ENCODE measurements around the gene ZNRF3. TPM values are rescaled to one million over a fixed set of nuclear protein-coding genes. Genes with fewer than 3 reads are reported as not detected.
A peak's percentile ranks its signal among the peaks of the same experiment; 100 is the strongest.

Gene ZNRF3
- total and polyA plus RNA-seq, 2 experiments from 2014 or later, result 11.1 to 32.2 TPM

DNA sequence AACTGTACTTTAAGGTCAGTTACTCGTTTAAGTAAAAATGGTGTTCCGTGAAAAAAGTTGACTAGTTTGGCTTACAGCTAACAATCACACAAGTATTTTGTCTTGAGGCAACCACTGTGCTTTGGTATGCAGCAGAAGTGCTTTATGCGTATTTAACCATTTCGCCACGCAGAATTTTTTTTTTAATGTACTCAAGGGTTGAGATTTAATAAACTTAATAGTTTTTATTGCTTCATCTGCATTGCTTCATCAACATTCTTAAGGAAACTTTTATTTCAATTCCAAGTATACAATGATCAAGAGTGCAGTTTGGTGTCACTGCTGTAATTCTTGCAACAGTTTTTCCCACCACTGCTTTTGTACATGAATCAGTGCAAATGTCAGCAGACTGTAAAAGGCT, 66.4 kb downstream of the ZNRF3 start (continued):
- TF ChIP-seq POLR2AphosphoS5 (IDR thresholded peaks at IDR 0.05; ENCODE audit: low read depth) (no peak), EZH2phosphoT487 (IDR thresholded peaks at IDR 0.05; ENCODE audit: unreplicated experiment) (no peak), JUNB (IDR thresholded peaks at IDR 0.05; ENCODE audit: unreplicated experiment) (no peak), ZNF114 (CRISPR knock-in tag; IDR thresholded peaks at IDR 0.05) (no peak), CREB1 (CRISPR knock-in tag; IDR thresholded peaks at IDR 0.05; ENCODE audit: low read depth) (no peak)
- TF ChIP-seq, protein P1, sequence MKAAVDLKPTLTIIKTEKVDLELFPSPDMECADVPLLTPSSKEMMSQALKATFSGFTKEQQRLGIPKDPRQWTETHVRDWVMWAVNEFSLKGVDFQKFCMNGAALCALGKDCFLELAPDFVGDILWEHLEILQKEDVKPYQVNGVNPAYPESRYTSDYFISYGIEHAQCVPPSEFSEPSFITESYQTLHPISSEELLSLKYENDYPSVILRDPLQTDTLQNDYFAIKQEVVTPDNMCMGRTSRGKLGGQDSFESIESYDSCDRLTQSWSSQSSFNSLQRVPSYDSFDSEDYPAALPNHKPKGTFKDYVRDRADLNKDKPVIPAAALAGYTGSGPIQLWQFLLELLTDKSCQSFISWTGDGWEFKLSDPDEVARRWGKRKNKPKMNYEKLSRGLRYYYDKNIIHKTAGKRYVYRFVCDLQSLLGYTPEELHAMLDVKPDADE (IDR thresholded peaks at IDR 0.05), result no peak
- TF ChIP-seq, protein P2, sequence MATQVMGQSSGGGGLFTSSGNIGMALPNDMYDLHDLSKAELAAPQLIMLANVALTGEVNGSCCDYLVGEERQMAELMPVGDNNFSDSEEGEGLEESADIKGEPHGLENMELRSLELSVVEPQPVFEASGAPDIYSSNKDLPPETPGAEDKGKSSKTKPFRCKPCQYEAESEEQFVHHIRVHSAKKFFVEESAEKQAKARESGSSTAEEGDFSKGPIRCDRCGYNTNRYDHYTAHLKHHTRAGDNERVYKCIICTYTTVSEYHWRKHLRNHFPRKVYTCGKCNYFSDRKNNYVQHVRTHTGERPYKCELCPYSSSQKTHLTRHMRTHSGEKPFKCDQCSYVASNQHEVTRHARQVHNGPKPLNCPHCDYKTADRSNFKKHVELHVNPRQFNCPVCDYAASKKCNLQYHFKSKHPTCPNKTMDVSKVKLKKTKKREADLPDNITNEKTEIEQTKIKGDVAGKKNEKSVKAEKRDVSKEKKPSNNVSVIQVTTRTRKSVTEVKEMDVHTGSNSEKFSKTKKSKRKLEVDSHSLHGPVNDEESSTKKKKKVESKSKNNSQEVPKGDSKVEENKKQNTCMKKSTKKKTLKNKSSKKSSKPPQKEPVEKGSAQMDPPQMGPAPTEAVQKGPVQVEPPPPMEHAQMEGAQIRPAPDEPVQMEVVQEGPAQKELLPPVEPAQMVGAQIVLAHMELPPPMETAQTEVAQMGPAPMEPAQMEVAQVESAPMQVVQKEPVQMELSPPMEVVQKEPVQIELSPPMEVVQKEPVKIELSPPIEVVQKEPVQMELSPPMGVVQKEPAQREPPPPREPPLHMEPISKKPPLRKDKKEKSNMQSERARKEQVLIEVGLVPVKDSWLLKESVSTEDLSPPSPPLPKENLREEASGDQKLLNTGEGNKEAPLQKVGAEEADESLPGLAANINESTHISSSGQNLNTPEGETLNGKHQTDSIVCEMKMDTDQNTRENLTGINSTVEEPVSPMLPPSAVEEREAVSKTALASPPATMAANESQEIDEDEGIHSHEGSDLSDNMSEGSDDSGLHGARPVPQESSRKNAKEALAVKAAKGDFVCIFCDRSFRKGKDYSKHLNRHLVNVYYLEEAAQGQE (IDR thresholded peaks at IDR 0.05; ENCODE audit: unreplicated experiment), result no peak

DNA sequence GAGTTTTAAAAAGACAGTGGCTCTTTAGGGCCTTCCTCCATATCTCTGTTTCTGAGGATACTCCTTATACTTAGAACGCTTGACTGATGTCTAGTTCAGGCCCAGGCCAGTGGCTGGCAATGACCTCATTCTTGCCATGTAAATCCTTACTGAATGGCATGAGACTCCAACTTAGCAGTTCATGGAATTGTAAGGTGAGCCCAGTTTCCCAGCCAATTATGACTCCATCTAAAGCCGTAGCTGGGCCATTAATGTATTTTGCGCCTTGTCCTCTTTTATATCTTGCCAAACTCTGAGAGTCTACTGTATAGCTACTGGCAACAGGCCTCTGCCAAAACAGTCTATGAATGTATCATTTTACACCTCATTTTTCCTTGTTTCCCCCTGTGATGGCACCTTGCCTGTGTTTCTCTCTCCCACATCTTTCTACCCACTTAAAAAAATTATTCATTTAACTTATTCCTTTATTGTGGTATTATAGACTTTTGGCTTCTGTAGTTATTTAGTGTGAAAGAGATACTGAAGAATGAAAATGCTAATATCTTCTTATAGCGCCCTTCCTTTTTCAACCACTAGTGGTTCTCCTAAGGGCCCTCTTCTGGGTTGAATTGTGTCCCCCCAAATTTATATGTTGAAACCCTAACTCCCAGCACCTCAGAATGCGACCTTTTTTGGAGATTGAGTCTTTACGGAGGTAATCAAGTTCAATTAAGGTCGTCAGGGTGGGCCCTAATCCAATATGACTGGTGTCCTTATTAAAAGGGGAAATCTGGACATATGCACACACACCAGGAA, 67.4 kb downstream of the ZNRF3 start:
- no peak for ATAC-seq
- Histone ChIP-seq H4K20me1 (replicated peaks; ENCODE audit: insufficient read depth) (peaks cover 11% of the 10 kb centered on the region), H3K4me2 (no peak overlapping the region), H3K27me3 (ENCODE audit: insufficient read depth) (no peaks in the 10 kb centered on the region), H3K36me3 (ENCODE audit: insufficient read depth) (no peaks in the 10 kb centered on the region; the same call in 1 of the 2 replicates), H3K4me1 (ENCODE audit: insufficient read depth) (peaks cover 32% of the 10 kb centered on the region), H3K27ac (ENCODE audit: low read depth) (peak overlapping the region; percentile 40), H2AFZ (no peak overlapping the region), H3K9me2 (ENCODE audit: insufficient read depth) (peaks cover 3% of the 10 kb centered on the region; the same call in 1 of the 2 replicates), H3K79me2 (replicated peaks; ENCODE audit: insufficient read depth) (peaks cover 100% of the 10 kb centered on the region), H3F3A (replicated peaks; ENCODE audit: low read depth) (no peaks in the 10 kb centered on the region), H3K4me3 (no peak overlapping the region)
- Mint-ChIP-seq H3K27me3 (ENCODE audit: insufficient read depth, low read depth, poor library complexity) (peaks cover 2% of the 10 kb centered on the region), H3K27ac (peak overlapping the region; percentile 8; the same call in 1 of the 2 replicates), H3K36me3 (ENCODE audit: low read depth) (peaks cover 18% of the 10 kb centered on the region), H3K4me3 (no peak overlapping the region), H3K9me3 (peaks cover 8% of the 10 kb centered on the region), H3K4me1 (peaks cover 42% of the 10 kb centered on the region)
- DNase-seq (ENCODE audit: low spot score), result no peak
- TF ChIP-seq STAT1 (IDR thresholded peaks at IDR 0.05; ENCODE audit: unreplicated experiment), result no peak
- TF ChIP-seq, protein P3, sequence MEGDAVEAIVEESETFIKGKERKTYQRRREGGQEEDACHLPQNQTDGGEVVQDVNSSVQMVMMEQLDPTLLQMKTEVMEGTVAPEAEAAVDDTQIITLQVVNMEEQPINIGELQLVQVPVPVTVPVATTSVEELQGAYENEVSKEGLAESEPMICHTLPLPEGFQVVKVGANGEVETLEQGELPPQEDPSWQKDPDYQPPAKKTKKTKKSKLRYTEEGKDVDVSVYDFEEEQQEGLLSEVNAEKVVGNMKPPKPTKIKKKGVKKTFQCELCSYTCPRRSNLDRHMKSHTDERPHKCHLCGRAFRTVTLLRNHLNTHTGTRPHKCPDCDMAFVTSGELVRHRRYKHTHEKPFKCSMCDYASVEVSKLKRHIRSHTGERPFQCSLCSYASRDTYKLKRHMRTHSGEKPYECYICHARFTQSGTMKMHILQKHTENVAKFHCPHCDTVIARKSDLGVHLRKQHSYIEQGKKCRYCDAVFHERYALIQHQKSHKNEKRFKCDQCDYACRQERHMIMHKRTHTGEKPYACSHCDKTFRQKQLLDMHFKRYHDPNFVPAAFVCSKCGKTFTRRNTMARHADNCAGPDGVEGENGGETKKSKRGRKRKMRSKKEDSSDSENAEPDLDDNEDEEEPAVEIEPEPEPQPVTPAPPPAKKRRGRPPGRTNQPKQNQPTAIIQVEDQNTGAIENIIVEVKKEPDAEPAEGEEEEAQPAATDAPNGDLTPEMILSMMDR (conservative IDR thresholded peaks at IDR 0.05; ENCODE audit: low read depth in 2 of 2), result peak in 1 of 2 experiments; percentile 48; a peak in 2 of 4 replicates
- TF ChIP-seq, protein P2 (IDR thresholded peaks at IDR 0.05; ENCODE audit: unreplicated experiment), result no peak
